IMR-90 (cell line): ENCODE data around the gene IL21R.

Experiments
- BHLHE40 ChIP-seq: fragments of 150-350 bp; IDR thresholded peaks from 2 replicates; pipeline ENCODE4 v1.6.1; 2016; ENCODE audit warnings: mild to moderate bottlenecking, low read depth, low read length
- CEBPB ChIP-seq: IDR thresholded peaks from 2 replicates; pipeline ENCODE4 v1.6.1; 2012; ENCODE audit warnings: low read depth, low read length, improper control_type of control experiment
- CHD1 ChIP-seq: IDR thresholded peaks from 2 replicates; pipeline ENCODE4 v1.6.1; 2012; ENCODE audit warnings: low read depth, low read length, improper control_type of control experiment
- FOS ChIP-seq: fragments of 150-350 bp; IDR thresholded peaks from 2 replicates; pipeline ENCODE4 v1.6.1; 2016; ENCODE audit warnings: low read depth, low read length
- MAZ ChIP-seq: IDR thresholded peaks from 2 replicates; pipeline ENCODE4 v1.6.1; 2012; ENCODE audit warnings: low read depth, mild to moderate bottlenecking, low read length, improper control_type of control experiment, moderate library complexity, borderline replicate concordance
- MXI1 ChIP-seq: IDR thresholded peaks from 2 replicates; pipeline ENCODE4 v1.6.1; 2012; ENCODE audit warnings: low read depth, mild to moderate bottlenecking, low read length, moderate library complexity, borderline replicate concordance
- POLR2A ChIP-seq: IDR thresholded peaks from 2 replicates; pipeline ENCODE4 v1.6.1; 2012; ENCODE audit warnings: mild to moderate bottlenecking, low read depth, low read length
- RAD21 ChIP-seq: IDR thresholded peaks from 2 replicates; pipeline ENCODE4 v1.6.1; 2012; ENCODE audit warnings: low read length, improper control_type of control experiment
- RCOR1 ChIP-seq: IDR thresholded peaks from 2 replicates; pipeline ENCODE4 v1.6.1; 2012; ENCODE audit warnings: mild to moderate bottlenecking, low read length, improper control_type of control experiment; ENCODE audit not compliant: insufficient replicate concordance
- RFX5 ChIP-seq: IDR thresholded peaks from 2 replicates; pipeline ENCODE4 v1.8.0; 2012; ENCODE audit warnings: low read depth, mild to moderate bottlenecking, low read length, moderate library complexity
- SMC3 ChIP-seq: fragments of 150-350 bp; IDR thresholded peaks from 2 replicates; pipeline ENCODE4 v1.6.1; 2016; ENCODE audit warnings: low read depth, mild to moderate bottlenecking, antibody characterized with exemption, low read length, moderate library complexity
- TF ChIP-seq, protein P1 (sequence below): conservative IDR thresholded peaks from 2 replicates; pipeline ENCODE4 v1.5.1; 2012; ENCODE audit warnings: mild to moderate bottlenecking, low read depth, low read length, improper control_type of control experiment
- TF ChIP-seq, protein P2 (sequence below): fragments of 150-350 bp; IDR thresholded peaks from 2 replicates; pipeline ENCODE4 v1.6.1; 2017; ENCODE audit warnings: mild to moderate bottlenecking, antibody characterized with exemption, low read length, low read depth
- TF ChIP-seq, protein P3 (sequence below): fragments of 150-350 bp; IDR thresholded peaks from 2 replicates; pipeline ENCODE4 v1.6.1; 2016; ENCODE audit warnings: low read depth, mild to moderate bottlenecking, low read length, moderate library complexity, borderline replicate concordance

DNA sequence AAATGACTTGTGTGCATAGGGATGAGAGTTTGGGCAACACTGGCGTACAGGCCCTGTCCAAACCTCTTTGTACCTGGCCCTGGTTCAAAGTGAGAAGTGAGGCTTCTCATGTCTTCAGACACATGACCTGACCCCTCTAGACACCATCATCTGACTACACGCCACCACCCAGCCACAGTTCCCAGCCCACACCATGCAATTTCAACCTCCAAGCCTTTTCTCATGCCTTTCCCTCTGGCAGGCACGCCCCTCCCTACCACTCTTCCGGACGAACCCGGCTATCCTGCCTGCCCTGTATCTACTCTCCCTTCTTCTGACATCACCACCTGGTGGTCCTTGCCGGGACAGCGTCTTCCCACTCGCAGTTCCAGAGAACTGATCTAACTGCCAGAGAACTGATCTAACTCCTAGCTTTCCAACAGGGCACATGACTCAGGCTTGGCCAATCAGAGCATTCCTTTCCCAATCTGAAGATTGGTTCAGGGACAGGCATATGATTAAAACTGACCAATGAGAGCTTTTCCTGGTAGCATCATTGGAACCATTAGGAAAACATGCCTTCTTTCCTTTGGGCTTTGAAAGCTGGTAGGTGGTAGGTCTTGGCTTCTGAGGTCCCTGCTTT, 27.1 kb upstream of the IL21R start:
- TF ChIP-seq, protein P1, sequence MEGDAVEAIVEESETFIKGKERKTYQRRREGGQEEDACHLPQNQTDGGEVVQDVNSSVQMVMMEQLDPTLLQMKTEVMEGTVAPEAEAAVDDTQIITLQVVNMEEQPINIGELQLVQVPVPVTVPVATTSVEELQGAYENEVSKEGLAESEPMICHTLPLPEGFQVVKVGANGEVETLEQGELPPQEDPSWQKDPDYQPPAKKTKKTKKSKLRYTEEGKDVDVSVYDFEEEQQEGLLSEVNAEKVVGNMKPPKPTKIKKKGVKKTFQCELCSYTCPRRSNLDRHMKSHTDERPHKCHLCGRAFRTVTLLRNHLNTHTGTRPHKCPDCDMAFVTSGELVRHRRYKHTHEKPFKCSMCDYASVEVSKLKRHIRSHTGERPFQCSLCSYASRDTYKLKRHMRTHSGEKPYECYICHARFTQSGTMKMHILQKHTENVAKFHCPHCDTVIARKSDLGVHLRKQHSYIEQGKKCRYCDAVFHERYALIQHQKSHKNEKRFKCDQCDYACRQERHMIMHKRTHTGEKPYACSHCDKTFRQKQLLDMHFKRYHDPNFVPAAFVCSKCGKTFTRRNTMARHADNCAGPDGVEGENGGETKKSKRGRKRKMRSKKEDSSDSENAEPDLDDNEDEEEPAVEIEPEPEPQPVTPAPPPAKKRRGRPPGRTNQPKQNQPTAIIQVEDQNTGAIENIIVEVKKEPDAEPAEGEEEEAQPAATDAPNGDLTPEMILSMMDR, result peak; percentile 59
- no peak for TF ChIP-seq CEBPB
- no peak for TF ChIP-seq POLR2A
- TF ChIP-seq CHD1, result no peak
- peak; percentile 64 for TF ChIP-seq SMC3
- TF ChIP-seq FOS, result no peak
- TF ChIP-seq, protein P2, sequence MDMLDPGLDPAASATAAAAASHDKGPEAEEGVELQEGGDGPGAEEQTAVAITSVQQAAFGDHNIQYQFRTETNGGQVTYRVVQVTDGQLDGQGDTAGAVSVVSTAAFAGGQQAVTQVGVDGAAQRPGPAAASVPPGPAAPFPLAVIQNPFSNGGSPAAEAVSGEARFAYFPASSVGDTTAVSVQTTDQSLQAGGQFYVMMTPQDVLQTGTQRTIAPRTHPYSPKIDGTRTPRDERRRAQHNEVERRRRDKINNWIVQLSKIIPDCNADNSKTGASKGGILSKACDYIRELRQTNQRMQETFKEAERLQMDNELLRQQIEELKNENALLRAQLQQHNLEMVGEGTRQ, result peak; percentile 98
- no peak for TF ChIP-seq RCOR1
- TF ChIP-seq RFX5, result no peak
- no peak for TF ChIP-seq MXI1
- TF ChIP-seq RAD21, result peak; percentile 62
- TF ChIP-seq BHLHE40, result no peak
- TF ChIP-seq, protein P3, sequence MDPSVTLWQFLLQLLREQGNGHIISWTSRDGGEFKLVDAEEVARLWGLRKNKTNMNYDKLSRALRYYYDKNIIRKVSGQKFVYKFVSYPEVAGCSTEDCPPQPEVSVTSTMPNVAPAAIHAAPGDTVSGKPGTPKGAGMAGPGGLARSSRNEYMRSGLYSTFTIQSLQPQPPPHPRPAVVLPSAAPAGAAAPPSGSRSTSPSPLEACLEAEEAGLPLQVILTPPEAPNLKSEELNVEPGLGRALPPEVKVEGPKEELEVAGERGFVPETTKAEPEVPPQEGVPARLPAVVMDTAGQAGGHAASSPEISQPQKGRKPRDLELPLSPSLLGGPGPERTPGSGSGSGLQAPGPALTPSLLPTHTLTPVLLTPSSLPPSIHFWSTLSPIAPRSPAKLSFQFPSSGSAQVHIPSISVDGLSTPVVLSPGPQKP, result no peak
- TF ChIP-seq MAZ, result no peak
